Uterus (tissue), 4 donors: ENCODE measurements around the gene MAPK9. TPM values are rescaled to one million over a fixed set of nuclear protein-coding genes. Genes with fewer than 3 reads are reported as not detected.
"Not testable (repeated sequence)": the region's sequence is repeated elsewhere in the genome, so short reads cannot be mapped to it uniquely, and the experiment has no call there.

ENCODE experiments used
- DNase-seq, 2 donors: peaks; one replicate each; pipeline ENCODE4 v3.0.0-alpha.2; 2019 to 2020
- H3K27ac ChIP-seq, 2 donors: fragments of 200-600 bp; sonication (generic); 1 replicate in 1 of 2; 2 replicates in 1 of 2; pipeline ENCODE4 v1.5.1; 2016 to 2018
- H3K27me3 ChIP-seq, 2 donors: fragments of 200-600 bp; sonication (generic); one replicate each; pipeline ENCODE4 v1.5.1; 2018 to 2019; ENCODE audit warnings: control low read depth in 1 of 2
- H3K36me3 ChIP-seq, 2 donors: fragments of 200-600 bp; sonication (generic); one replicate each; pipeline ENCODE4 v1.5.1; 2019; ENCODE audit warnings: control low read depth in 1 of 2
- H3K4me1 ChIP-seq, 2 donors: fragments of 200-600 bp; sonication (generic); one replicate each; pipeline ENCODE4 v1.5.1; 2018 to 2019; ENCODE audit warnings: control low read depth in 1 of 2
- H3K4me3 ChIP-seq, 2 donors: fragments of 200-600 bp; sonication (generic); 1 replicate in 1 of 2; 2 replicates in 1 of 2; pipeline ENCODE4 v1.5.1; 2018 to 2019; ENCODE audit warnings: mild to moderate bottlenecking in 1 of 2
- H3K9me3 ChIP-seq, 2 donors: fragments of 200-600 bp; sonication (generic); one replicate each; pipeline ENCODE4 v1.5.1; 2019; ENCODE audit warnings: control low read depth in 1 of 2
- POLR2A ChIP-seq, 2 donors: fragments of 450-650 bp; IDR thresholded peaks; one replicate each; pipeline ENCODE4 v1.6.1; 2016; ENCODE audit warnings: antibody characterized with exemption in 2 of 2, mild to moderate bottlenecking in 1 of 2, moderate library complexity in 1 of 2
- intact Hi-C: fragments of 100-400 bp; cut with DNase I; formaldehyde crosslinking; loops from one replicate; pipeline ENCODE4 v1.15.1; 2023; ENCODE audit warnings: low total_unique reads
- total RNA-seq, 4 donors: library from RNA; depleted of rRNA in 3 of 4; stranded (reverse); fragments of >200 nt in 3 of 4; gene quantifications; one replicate each; pipeline versions ENCODE4 v1.1.0 to v1.2.4, GENCODE V29; 2014 to 2023
- TF ChIP-seq, protein P1 (sequence below), 4 experiments: fragments of 200-600 bp in 2 of 4; fragments of 450-650 bp in 2 of 4; sonication (generic) in 2 of 4; IDR thresholded peaks; one replicate each; pipeline ENCODE4 v1.5.1; 2016 to 2019; ENCODE audit warnings: antibody characterized with exemption in 4 of 4, mild to moderate bottlenecking in 2 of 4, moderate library complexity in 1 of 4
- donor health status: DM: yes; HTN: yes; CAD: no.

MAPK9 gene
- total RNA-seq, 4 donors from 2014 or later = 9.2 to 45.1 (median 33.3) TPM

DNA sequence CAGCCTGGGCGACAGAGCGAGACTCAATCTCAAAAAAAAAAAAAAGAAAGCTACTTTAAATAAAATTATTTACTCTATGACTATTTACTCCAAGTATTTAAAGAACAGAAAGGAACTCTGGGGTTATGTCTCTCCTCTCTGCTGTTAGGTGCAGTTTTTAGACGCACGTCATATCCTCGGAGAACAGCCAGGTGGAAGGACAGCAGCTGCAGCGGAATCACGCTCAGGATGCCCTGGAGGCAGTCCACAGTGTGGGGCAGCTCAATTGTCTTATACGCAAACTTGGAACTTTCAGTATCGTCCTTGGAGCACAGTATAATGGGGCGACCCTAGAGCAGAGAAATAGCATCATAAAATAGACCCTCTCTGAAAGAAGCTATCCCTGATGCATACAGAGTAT, 10.4 kb upstream of the MAPK9 start:
- no peaks in the 10 kb centered on the region for H3K27me3 ChIP-seq
- DNase-seq = no peak
- no peak overlapping the region for H3K27ac ChIP-seq
- no peak overlapping the region for H3K4me3 ChIP-seq
- H3K9me3 ChIP-seq = no peaks in the 10 kb centered on the region
- H3K4me1 ChIP-seq = no peaks in the 10 kb centered on the region
- H3K36me3 ChIP-seq = no peaks in the 10 kb centered on the region
- TF ChIP-seq, protein P1, sequence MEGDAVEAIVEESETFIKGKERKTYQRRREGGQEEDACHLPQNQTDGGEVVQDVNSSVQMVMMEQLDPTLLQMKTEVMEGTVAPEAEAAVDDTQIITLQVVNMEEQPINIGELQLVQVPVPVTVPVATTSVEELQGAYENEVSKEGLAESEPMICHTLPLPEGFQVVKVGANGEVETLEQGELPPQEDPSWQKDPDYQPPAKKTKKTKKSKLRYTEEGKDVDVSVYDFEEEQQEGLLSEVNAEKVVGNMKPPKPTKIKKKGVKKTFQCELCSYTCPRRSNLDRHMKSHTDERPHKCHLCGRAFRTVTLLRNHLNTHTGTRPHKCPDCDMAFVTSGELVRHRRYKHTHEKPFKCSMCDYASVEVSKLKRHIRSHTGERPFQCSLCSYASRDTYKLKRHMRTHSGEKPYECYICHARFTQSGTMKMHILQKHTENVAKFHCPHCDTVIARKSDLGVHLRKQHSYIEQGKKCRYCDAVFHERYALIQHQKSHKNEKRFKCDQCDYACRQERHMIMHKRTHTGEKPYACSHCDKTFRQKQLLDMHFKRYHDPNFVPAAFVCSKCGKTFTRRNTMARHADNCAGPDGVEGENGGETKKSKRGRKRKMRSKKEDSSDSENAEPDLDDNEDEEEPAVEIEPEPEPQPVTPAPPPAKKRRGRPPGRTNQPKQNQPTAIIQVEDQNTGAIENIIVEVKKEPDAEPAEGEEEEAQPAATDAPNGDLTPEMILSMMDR (IDR thresholded peaks at IDR 0.05) = no peak
- TF ChIP-seq POLR2A (IDR thresholded peaks at IDR 0.05) = no peak
- intact Hi-C loops = no loop called here

DNA sequence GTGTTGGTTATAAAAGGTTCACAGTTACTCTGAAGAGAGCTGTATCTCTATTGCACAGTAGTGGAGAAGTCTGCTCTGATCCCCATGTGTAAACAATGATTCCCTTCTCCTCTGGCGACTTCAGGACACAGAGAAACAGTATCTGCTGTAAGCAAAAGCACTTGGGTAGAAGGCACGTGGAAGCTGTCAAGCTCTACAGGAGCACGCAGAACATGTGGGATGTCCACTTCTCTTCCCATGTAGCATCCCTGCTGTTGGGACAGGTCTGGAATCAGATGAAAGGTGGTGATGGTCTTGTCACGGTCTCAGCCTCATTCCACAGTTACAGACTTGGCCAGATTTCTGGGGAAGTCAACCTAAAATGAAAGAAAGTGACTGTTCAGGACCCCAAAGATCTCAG, 9.4 kb upstream of the MAPK9 start:
- H3K4me3 ChIP-seq = no peak overlapping the region
- no peak overlapping the region for H3K27ac ChIP-seq
- H3K9me3 ChIP-seq = no peaks in the 10 kb centered on the region
- no peaks in the 10 kb centered on the region for H3K36me3 ChIP-seq
- TF ChIP-seq, protein P1 (IDR thresholded peaks at IDR 0.05) = no peak
- no peak for TF ChIP-seq POLR2A (IDR thresholded peaks at IDR 0.05)
- no peaks in the 10 kb centered on the region for H3K4me1 ChIP-seq
- DNase-seq = no peak
- intact Hi-C loops = no loop called here
- no peaks in the 10 kb centered on the region for H3K27me3 ChIP-seq

GRCh38 chr5:180299526-180299925, 7.6 kb upstream of the MAPK9 start:
- no peak for DNase-seq
- intact Hi-C loops = no loop called here
- Histone ChIP-seq H3K4me3 (no peak overlapping the region), H3K4me1 (no peaks in the 10 kb centered on the region), H3K36me3 (no peaks in the 10 kb centered on the region), H3K27me3 (no peaks in the 10 kb centered on the region), H3K9me3 (no peaks in the 10 kb centered on the region), H3K27ac (no peak overlapping the region)
- TF ChIP-seq POLR2A (IDR thresholded peaks at IDR 0.05) = no peak
- TF ChIP-seq, protein P1 (IDR thresholded peaks at IDR 0.05) = no peak

DNA sequence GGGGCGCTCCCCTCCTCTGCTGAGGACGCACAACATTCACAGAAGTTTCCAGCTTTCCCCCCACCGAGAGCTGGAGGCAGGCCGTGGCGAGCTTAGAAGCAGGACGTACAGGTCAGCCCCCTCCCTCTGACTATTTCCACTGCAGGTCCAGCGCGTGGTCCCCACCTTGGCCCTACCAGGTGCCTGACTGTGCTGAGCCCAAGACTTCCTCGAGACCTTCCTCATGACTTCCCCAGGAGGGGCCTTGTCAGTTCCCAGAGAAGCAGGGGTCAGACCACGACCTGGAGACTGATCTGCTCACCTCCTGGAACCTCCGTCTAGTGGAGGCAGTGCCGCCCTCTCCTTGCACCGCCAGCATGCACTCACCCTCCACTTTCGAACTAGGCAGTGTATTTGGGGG, 7.1 kb upstream of the MAPK9 start:
- H3K27me3 ChIP-seq, DNase-seq, H3K36me3 ChIP-seq, H3K27ac ChIP-seq, H3K9me3 ChIP-seq, H3K4me3 ChIP-seq, intact Hi-C loops, H3K4me1 ChIP-seq: not testable (repeated sequence)

DNA sequence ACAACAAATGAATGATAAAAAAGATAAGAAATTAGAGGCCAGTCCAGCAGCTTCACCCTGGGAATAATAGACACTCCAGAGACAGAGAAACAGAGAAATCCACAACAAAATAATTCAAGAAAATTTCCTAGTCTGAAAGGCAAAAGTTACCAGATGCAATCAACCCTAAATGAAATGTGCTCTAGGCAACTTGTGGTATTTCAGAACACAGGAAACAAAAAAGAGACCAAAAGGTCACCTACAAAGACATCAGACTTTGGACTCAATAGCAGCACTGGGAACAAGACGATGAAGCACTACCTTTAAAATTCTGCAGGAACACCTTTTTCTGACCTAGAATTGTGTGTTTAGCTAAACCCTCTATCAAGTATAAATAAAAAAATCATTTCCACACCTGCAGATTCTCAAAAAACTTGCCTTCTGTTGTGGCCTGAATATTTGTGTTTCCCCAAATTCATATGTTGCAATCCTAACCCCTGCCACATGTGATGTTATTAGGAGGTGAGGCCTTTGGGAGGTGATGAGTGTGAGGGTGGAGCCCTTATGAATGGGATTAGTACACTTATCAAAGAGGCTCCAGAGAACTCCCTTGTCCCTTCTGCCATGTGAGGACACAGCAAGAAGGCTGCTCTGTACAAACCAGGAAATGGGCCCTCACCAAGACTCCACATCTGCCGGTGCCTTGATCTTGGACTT, 5.9 kb upstream of the MAPK9 start:
- Histone ChIP-seq H3K4me1 (peaks cover 0 to 3% of the 10 kb centered on the region in 2 donors), H3K27ac (no peak overlapping the region), H3K27me3 (no peaks in the 10 kb centered on the region), H3K36me3 (no peaks in the 10 kb centered on the region), H3K4me3 (no peak overlapping the region), H3K9me3 (no peaks in the 10 kb centered on the region)
- TF ChIP-seq, protein P1 (IDR thresholded peaks at IDR 0.05) = no peak
- TF ChIP-seq POLR2A (IDR thresholded peaks at IDR 0.05) = no peak
- intact Hi-C loops = no loop called here
- no peak for DNase-seq

DNA sequence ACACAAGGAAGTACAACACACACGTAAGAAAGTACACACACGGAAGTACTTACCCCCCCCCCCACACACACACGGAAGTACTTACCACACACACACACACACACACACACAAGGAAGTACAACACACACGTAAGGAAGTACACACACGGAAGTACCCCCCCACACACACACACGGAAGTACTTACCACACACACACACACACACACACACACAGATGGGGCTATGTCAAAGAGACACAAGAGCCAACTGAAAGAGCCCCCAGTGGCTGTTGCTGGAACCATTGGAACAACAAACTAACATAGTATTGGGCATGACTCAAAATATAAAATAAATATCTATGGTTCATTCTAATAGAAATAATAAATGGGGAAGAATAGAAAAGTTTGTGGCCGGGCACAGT, 4.9 kb upstream of the MAPK9 start:
- no peak overlapping the region for H3K27ac ChIP-seq
- intact Hi-C loops = no loop called here
- peaks cover 0 to 3% of the 10 kb centered on the region in 2 donors for H3K4me1 ChIP-seq
- no peaks in the 10 kb centered on the region for H3K27me3 ChIP-seq
- no peaks in the 10 kb centered on the region for H3K36me3 ChIP-seq
- no peak overlapping the region for H3K4me3 ChIP-seq
- TF ChIP-seq, protein P1 (IDR thresholded peaks at IDR 0.05) = no peak
- no peak for TF ChIP-seq POLR2A (IDR thresholded peaks at IDR 0.05)
- no peaks in the 10 kb centered on the region for H3K9me3 ChIP-seq
- DNase-seq = no peak
